GM12878 (cell line): ENCODE measurements around the gene TMEM131L. TPM values are rescaled to one million over a fixed set of nuclear protein-coding genes. Genes with fewer than 3 reads are reported as not detected.

ENCODE experiments used
- ATAC-seq: fragments of 200-7000 bp; cut with Tn5 transposase; 3 replicates; pipeline ENCODE4 v1.9.1; 2020; ENCODE audit warnings: mild to moderate bottlenecking, moderate library complexity
- BruUV-seq: library from RNA; stranded (reverse); fragments of 400-500 nt; replicated peaks from 2 replicates; lab custom pipeline; 2021; lab: Mats Ljungman, UMichigan
- CTCF ChIA-PET: fragments of 300-600 bp; sonication (Branson Sonifier 250); formaldehyde crosslinking; extraction: SDS; loops from one replicate; lab custom pipeline; 2021; ENCODE audit warnings: inconsistent platforms; lab: Yijun Ruan, JAX
- POLR2A ChIA-PET: fragments of 350-600 bp; formaldehyde crosslinking; extraction: SDS; loops from one replicate; lab custom pipeline; 2021; ENCODE audit warnings: inconsistent platforms; lab: Charles Lee
- RAD21 ChIA-PET: fragments of 300-600 bp; sonication (Branson Sonifier 250); formaldehyde crosslinking; loops from one replicate; lab custom pipeline; 2023; ENCODE audit warnings: antibody characterized with exemption; ENCODE audit not compliant: unreplicated experiment; lab: Charles Lee
- SMC1A ChIA-PET: fragments of 300-600 bp; sonication (Branson Sonifier 250); formaldehyde crosslinking; loops from one replicate; lab custom pipeline; 2023; ENCODE audit not compliant: unreplicated experiment, uncharacterized antibody; lab: Charles Lee
- DNase-seq: peaks from one replicate; pipeline ENCODE4 v3.0.0-alpha.2; 2011; ENCODE audit warnings: low read depth, low spot score
- FAIRE-seq: peaks from 3 replicates; lab custom pipeline; 2011; peaks lifted over from hg19 to GRCh38; lab: Jason Lieb, UNC
- H2AFZ ChIP-seq: 2 replicates; pipeline ENCODE4 v1.6.0; 2011; ENCODE audit warnings: low read depth, low read length, control low read depth; ENCODE audit not compliant: control insufficient read depth
- H3K27ac ChIP-seq: 2 replicates; pipeline ENCODE4 v1.5.1; 2011; ENCODE audit warnings: control low read depth; ENCODE audit not compliant: control insufficient read depth, insufficient read depth
- H3K27me3 ChIP-seq, 2 experiments: replicated peaks in 1 of 2; 2 replicates each; pipeline versions ENCODE4 v1.6.0 to v1.6.1; 2011; ENCODE audit warnings: low read length in 1 of 2; ENCODE audit not compliant: control insufficient read depth in 2 of 2, insufficient read depth in 2 of 2
- H3K36me3 ChIP-seq, 2 experiments: 2 replicates each; pipeline ENCODE4 v1.5.1; 2011; ENCODE audit warnings: low read length in 1 of 2; ENCODE audit not compliant: control insufficient read depth in 2 of 2, insufficient read depth in 2 of 2
- H3K4me1 ChIP-seq: 2 replicates; pipeline ENCODE4 v1.6.1; 2011; ENCODE audit warnings: mild to moderate bottlenecking, low read length, moderate library complexity, mixed read lengths; ENCODE audit not compliant: control insufficient read depth, insufficient read depth
- H3K4me2 ChIP-seq: 2 replicates; pipeline ENCODE4 v1.6.0; 2011; ENCODE audit warnings: control low read depth; ENCODE audit not compliant: control insufficient read depth, insufficient read depth
- H3K4me3 ChIP-seq: fragments of 200-600 bp; sonication (generic); 2 replicates; pipeline ENCODE4 v1.5.1; 2016
- H3K79me2 ChIP-seq: 2 replicates; pipeline ENCODE4 v1.6.0; 2011; ENCODE audit warnings: low read length; ENCODE audit not compliant: control insufficient read depth, insufficient read depth
- H3K9ac ChIP-seq: 2 replicates; pipeline ENCODE4 v1.8.0; 2011; ENCODE audit warnings: low read length, control low read depth, mixed read lengths; ENCODE audit not compliant: control insufficient read depth, insufficient read depth
- H3K9me3 ChIP-seq: replicated peaks from 3 replicates; pipeline ENCODE4 v1.5.1; 2011; ENCODE audit warnings: mild to moderate bottlenecking, low read length; ENCODE audit not compliant: control insufficient read depth, insufficient read depth
- H4K20me1 ChIP-seq: 2 replicates; pipeline ENCODE4 v1.6.0; 2011; ENCODE audit not compliant: control insufficient read depth, insufficient read depth
- BMI1 ChIP-seq: fragments of 450-650 bp; IDR thresholded peaks from 2 replicates; pipeline ENCODE4 v1.6.1; 2016; ENCODE audit warnings: mild to moderate bottlenecking, moderate library complexity, borderline replicate concordance
- FOXM1 ChIP-seq: IDR thresholded peaks from 2 replicates; pipeline ENCODE4 v1.6.1; 2012; ENCODE audit warnings: low read depth, mild to moderate bottlenecking, inconsistent platforms, low read length, moderate library complexity
- LARP7 ChIP-seq: fragments of 450-650 bp; IDR thresholded peaks from 2 replicates; pipeline ENCODE4 v1.6.1; 2017; ENCODE audit warnings: mild to moderate bottlenecking
- MEF2A ChIP-seq: IDR thresholded peaks from 2 replicates; pipeline ENCODE4 v1.6.1; 2011; ENCODE audit warnings: low read depth, mild to moderate bottlenecking, low read length, moderate library complexity; ENCODE audit not compliant: insufficient read depth
- POLR2A ChIP-seq: IDR thresholded peaks from 2 replicates; pipeline ENCODE4 v1.6.1; 2011; ENCODE audit warnings: low read depth, mild to moderate bottlenecking, low read length
- SPI1 ChIP-seq: IDR thresholded peaks from 2 replicates; pipeline ENCODE4 v1.6.1; 2011; ENCODE audit warnings: low read depth, mild to moderate bottlenecking, low read length, moderate library complexity, borderline replicate concordance; ENCODE audit not compliant: insufficient read depth
- TBL1XR1 ChIP-seq: IDR thresholded peaks from 2 replicates; pipeline ENCODE4 v1.6.1; 2012; ENCODE audit warnings: low read depth, low read length, improper control_type of control experiment
- WGBS: methylation state at CpG from one replicate; pipeline ENCODE4 v1.1.6; 2016; ENCODE audit warnings: low lambda C conversion rate; ENCODE audit not compliant: insufficient replicate concordance, insufficient coverage; ENCODE audit errors: missing lambda C conversion rate; 5-methylcytosine and 5-hydroxymethylcytosine counted together
- in situ Hi-C: fragments of 300-500 bp; cut with MboI; formaldehyde crosslinking; loops from 9 replicates; pipeline ENCODE4 v1.14.3; 2018; ENCODE audit warnings: mixed read lengths
- intact Hi-C: fragments of 100-400 bp; cut with micrococcal nuclease; formaldehyde crosslinking; loops from one replicate; pipeline ENCODE4 v1.14.2; 2022; ENCODE audit not compliant: unreplicated experiment
- polyA plus RNA-seq, 11 experiments: library from polyadenylated mRNA; depleted of rRNA in 4 of 11; unstranded in 6 of 11; stranded (reverse) in 5 of 11; fragments of >200 nt; fragmentation: Nextera tagmentation in 4 of 11; fragmentation: Illumina TruSeq in 1 of 11; extraction: Ambion mirVana in 4 of 11; extraction: Trizol in 1 of 11; gene quantifications; 1 replicate in 1 of 11; 2 replicates in 10 of 11; pipeline versions ENCODE4 v1.2.1 to v1.2.3, GENCODE V29; 2011 to 2016; ENCODE audit warnings: inconsistent platforms in 2 of 11, missing spikeins in 2 of 11, low read depth in 1 of 11
- total RNA-seq, 4 experiments: library from RNA; depleted of rRNA in 3 of 4; stranded (reverse); fragments of >200 nt in 3 of 4; fragmentation: Illumina TruSeq in 1 of 4; extraction: Trizol in 1 of 4; gene quantifications; 2 replicates each; pipeline versions ENCODE4 v1.2.1 to v1.2.3, GENCODE V29; 2013 to 2021
- TF ChIP-seq, protein P1 (sequence below): fragments of 450-650 bp; IDR thresholded peaks from 2 replicates; pipeline ENCODE4 v1.6.1; 2017; ENCODE audit warnings: antibody characterized with exemption, mild to moderate bottlenecking, moderate library complexity
- TF ChIP-seq, protein P2 (sequence below): fragments of 450-650 bp; formaldehyde crosslinking; IDR thresholded peaks from 2 replicates; pipeline ENCODE4 v1.4.0; 2022; ENCODE audit warnings: mild to moderate bottlenecking, moderate library complexity

Gene TMEM131L
- total and polyA plus RNA-seq, 10 of the 15 experiments (the other 5 are each of a cell fraction or from before 2014, with no cell fraction given) = 8.5 to 101 (median 74.4) TPM

DNA sequence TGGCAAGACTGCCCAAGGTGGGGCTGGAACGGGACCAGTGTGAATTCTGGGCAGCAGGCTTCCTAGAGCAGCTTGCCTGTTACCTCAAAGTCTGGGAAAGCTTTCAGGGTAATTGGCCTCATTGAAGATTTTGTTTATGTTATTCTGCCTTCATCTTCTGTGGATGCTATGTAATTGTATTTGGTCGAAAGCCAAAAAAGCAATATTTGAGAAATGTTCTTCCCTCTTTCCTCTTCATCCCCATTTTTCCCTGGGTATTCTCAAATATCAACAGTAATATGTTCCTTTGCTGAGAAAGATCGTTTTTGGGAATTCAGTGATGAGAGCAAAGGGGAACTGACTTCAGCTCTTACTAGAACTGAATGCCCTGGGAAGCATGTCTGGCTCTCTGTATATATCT lies 12.9 kb downstream of the TMEM131L start (continued):
- TF ChIP-seq, protein P1, sequence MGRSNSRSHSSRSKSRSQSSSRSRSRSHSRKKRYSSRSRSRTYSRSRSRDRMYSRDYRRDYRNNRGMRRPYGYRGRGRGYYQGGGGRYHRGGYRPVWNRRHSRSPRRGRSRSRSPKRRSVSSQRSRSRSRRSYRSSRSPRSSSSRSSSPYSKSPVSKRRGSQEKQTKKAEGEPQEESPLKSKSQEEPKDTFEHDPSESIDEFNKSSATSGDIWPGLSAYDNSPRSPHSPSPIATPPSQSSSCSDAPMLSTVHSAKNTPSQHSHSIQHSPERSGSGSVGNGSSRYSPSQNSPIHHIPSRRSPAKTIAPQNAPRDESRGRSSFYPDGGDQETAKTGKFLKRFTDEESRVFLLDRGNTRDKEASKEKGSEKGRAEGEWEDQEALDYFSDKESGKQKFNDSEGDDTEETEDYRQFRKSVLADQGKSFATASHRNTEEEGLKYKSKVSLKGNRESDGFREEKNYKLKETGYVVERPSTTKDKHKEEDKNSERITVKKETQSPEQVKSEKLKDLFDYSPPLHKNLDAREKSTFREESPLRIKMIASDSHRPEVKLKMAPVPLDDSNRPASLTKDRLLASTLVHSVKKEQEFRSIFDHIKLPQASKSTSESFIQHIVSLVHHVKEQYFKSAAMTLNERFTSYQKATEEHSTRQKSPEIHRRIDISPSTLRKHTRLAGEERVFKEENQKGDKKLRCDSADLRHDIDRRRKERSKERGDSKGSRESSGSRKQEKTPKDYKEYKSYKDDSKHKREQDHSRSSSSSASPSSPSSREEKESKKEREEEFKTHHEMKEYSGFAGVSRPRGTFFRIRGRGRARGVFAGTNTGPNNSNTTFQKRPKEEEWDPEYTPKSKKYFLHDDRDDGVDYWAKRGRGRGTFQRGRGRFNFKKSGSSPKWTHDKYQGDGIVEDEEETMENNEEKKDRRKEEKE = no peak
- TF ChIP-seq MEF2A (no peak), LARP7 (no peak), TBL1XR1 (no peak), FOXM1 (no peak), BMI1 (no peak)

DNA sequence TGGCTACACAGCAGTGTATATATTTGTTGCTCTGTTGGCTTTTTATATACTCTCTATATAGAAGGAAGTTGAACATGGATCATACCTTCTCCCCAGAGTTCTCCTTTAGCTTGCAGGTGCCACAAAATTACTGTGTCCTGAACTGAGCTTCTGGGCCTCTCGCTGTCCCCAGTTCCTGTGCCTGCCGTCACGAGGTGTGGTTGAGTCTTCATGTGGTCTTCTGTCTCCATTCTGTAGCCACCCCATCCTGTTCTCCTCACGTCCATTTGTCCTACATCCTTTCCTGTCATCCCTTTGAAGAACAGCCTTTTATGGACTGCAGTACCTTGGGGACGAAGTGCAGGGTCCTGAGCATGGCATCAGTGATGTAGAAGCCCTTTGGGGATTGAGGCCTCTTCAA lies 14.5 kb downstream of the TMEM131L start:
- RAD21 ChIA-PET = interaction anchor here (1.5 to 5.3 kb wide), 8 partner anchors 10 to 135 kb away, joined by 3 to 118 read pairs (median 26); partner anchors contain the start of gene TMEM131L
- no peaks in the 10 kb centered on the region for H4K20me1 ChIP-seq
- H3K4me1 ChIP-seq = peaks cover 55% of the 10 kb centered on the region
- H3K9me3 ChIP-seq = no peaks in the 10 kb centered on the region; the same call in 2 of the 3 replicates
- CTCF ChIA-PET = interaction anchor here (0.7 to 5.1 kb wide), 3 partner anchors 12 to 135 kb away, joined by 3 to 54 read pairs (median 14); partner anchors contain the start of gene MND1
- peak overlapping the region; percentile 68 for H3K27ac ChIP-seq
- FAIRE-seq = no peak
- in situ Hi-C loops (no loop called here), intact Hi-C loops (no loop called here)
- no peak overlapping the region for H2AFZ ChIP-seq
- peak overlapping the region; percentile 28; the same call in 1 of the 2 replicates for H3K9ac ChIP-seq
- BruUV-seq = no TSS peak
- ATAC-seq = peak; percentile 10
- H3K4me2 ChIP-seq = peak overlapping the region; percentile 77
- no peak for DNase-seq
- POLR2A ChIA-PET = interaction anchor here (0.6 to 4.8 kb wide), 7 partner anchors 11 to 90 kb away, joined by 3 to 64 read pairs (median 6); partner anchors contain the start of gene TMEM131L
- 1% methylated on average over 5 of the region's 5 CpGs for WGBS
- peaks cover 5 to 21% of the 10 kb centered on the region in 2 experiments; a peak in 3 of 4 replicates for H3K36me3 ChIP-seq
- H3K4me3 ChIP-seq = peak overlapping the region; percentile 11; the same call in 1 of the 2 replicates
- SMC1A ChIA-PET = interaction anchor here (0.9 to 8.6 kb wide), 10 partner anchors 10 to 135 kb away, joined by 3 to 121 read pairs (median 6); no protein-coding TSS in a partner anchor
- peaks cover 93% of the 10 kb centered on the region for H3K79me2 ChIP-seq
- H3K27me3 ChIP-seq = no peaks in the 10 kb centered on the region
- TF ChIP-seq POLR2A = 0 out of 2 replicates have a peak, but pooled peaks have one; percentile 13
- 0 out of 2 replicates have a peak, but pooled peaks have one; percentile 4 for TF ChIP-seq SPI1
- TF ChIP-seq, protein P2, sequence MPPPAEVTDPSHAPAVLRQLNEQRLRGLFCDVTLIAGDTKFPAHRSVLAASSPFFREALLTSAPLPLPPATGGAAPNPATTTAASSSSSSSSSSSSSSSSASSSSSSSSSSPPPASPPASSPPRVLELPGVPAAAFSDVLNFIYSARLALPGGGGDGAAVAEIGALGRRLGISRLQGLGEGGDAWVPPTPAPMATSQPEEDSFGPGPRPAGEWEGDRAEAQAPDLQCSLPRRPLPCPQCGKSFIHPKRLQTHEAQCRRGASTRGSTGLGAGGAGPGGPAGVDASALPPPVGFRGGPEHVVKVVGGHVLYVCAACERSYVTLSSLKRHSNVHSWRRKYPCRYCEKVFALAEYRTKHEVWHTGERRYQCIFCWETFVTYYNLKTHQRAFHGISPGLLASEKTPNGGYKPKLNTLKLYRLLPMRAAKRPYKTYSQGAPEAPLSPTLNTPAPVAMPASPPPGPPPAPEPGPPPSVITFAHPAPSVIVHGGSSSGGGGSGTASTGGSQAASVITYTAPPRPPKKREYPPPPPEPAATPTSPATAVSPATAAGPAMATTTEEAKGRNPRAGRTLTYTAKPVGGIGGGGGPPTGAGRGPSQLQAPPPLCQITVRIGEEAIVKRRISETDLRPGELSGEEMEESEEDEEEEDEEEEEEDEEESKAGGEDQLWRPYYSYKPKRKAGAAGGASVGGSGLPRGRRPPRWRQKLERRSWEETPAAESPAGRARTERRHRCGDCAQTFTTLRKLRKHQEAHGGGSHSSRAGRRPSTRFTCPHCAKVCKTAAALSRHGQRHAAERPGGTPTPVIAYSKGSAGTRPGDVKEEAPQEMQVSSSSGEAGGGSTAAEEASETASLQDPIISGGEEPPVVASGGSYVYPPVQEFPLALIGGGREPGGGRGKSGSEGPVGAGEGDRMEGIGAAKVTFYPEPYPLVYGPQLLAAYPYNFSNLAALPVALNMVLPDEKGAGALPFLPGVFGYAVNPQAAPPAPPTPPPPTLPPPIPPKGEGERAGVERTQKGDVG = no peak
